Naive thymus-derived CD4-positive, alpha-beta T cell (primary cell): ENCODE results near the gene KCNJ12. TPM values are rescaled to one million over a fixed set of nuclear protein-coding genes. Genes with fewer than 3 reads are reported as not detected.
A peak's percentile ranks its signal among the peaks of the same experiment; 100 is the strongest.
"Not testable (repeated sequence)": the region's sequence is repeated elsewhere in the genome, so short reads cannot be mapped to it uniquely, and the experiment has no call there.

Experiments used
- ATAC-seq: fragments of 150-1000 bp; cut with Tn5 transposase; 2 replicates; pipeline ENCODE4 v1.10.0; 2021; ENCODE audit warnings: mild to moderate bottlenecking, moderate library complexity
- CTCF ChIA-PET: fragments of 350-600 bp; sonication (Branson Sonifier 250); formaldehyde crosslinking; loops from one replicate; lab custom pipeline; 2021; ENCODE audit warnings: antibody characterized with exemption; lab: Charles Lee
- POLR2A ChIA-PET: fragments of 350-600 bp; sonication (Branson Sonifier 250); formaldehyde crosslinking; loops from one replicate; lab custom pipeline; 2021; ENCODE audit warnings: antibody characterized with exemption, inconsistent platforms; lab: Charles Lee
- DNase-seq, 9 donors: peaks; one replicate each; pipeline versions ENCODE4 v3.0.0 to v3.0.0-alpha.2; 2020 to 2022; ENCODE audit warnings: mixed read lengths in 1 of 9
- H3K27ac ChIP-seq: one replicate; pipeline ENCODE4 v1.7.0; 2013; ENCODE audit warnings: mild to moderate bottlenecking, low read depth, low read length, moderate library complexity
- H3K27me3 ChIP-seq, 2 donors: one replicate each; pipeline ENCODE4 v1.7.0; 2013; ENCODE audit warnings: low read length in 2 of 2, mild to moderate bottlenecking in 2 of 2, moderate library complexity in 2 of 2; ENCODE audit not compliant: control insufficient read depth in 2 of 2, insufficient read depth in 2 of 2
- H3K36me3 ChIP-seq, 3 experiments: 1 replicate in 2 of 3; 2 replicates in 1 of 3; pipeline ENCODE4 v1.7.0; 2013; ENCODE audit warnings: low read length in 3 of 3, mild to moderate bottlenecking in 3 of 3, moderate library complexity in 1 of 3; ENCODE audit not compliant: insufficient read depth in 3 of 3, control insufficient read depth in 2 of 3
- H3K4me1 ChIP-seq, 2 donors: one replicate each; pipeline ENCODE4 v1.7.0; 2013; ENCODE audit warnings: low read length in 2 of 2, mild to moderate bottlenecking in 2 of 2, moderate library complexity in 1 of 2; ENCODE audit not compliant: control insufficient read depth in 2 of 2, insufficient read depth in 2 of 2
- H3K4me3 ChIP-seq: 2 replicates; pipeline ENCODE4 v1.7.0; 2013; ENCODE audit warnings: mild to moderate bottlenecking, low read length
- H3K9me3 ChIP-seq, 3 experiments: 1 replicate in 2 of 3; 2 replicates in 1 of 3; pipeline ENCODE4 v1.7.0; 2013; ENCODE audit warnings: low read length in 3 of 3; ENCODE audit not compliant: control insufficient read depth in 2 of 3
- H3K27ac Mint-ChIP-seq, 9 donors: one replicate each; pipeline ENCODE4 v1.8.0; 2020 to 2022; ENCODE audit warnings: mixed read lengths in 9 of 9, mild to moderate bottlenecking in 8 of 9, moderate library complexity in 5 of 9, inconsistent platforms in 2 of 9
- H3K27me3 Mint-ChIP-seq, 5 donors: one replicate each; pipeline ENCODE4 v1.8.0; 2021 to 2022; ENCODE audit warnings: mixed read lengths in 5 of 5, mild to moderate bottlenecking in 1 of 5
- H3K36me3 Mint-ChIP-seq, 5 donors: one replicate each; pipeline ENCODE4 v1.8.0; 2020 to 2022; ENCODE audit warnings: mixed read lengths in 5 of 5, mild to moderate bottlenecking in 3 of 5, inconsistent platforms in 1 of 5
- H3K4me1 Mint-ChIP-seq, 7 donors: one replicate each; pipeline ENCODE4 v1.8.0; 2020 to 2022; ENCODE audit warnings: mixed read lengths in 7 of 7, mild to moderate bottlenecking in 3 of 7, inconsistent platforms in 1 of 7
- H3K4me3 Mint-ChIP-seq, 10 donors: one replicate each; pipeline ENCODE4 v1.8.0; 2020 to 2022; ENCODE audit warnings: mild to moderate bottlenecking in 10 of 10, mixed read lengths in 10 of 10, moderate library complexity in 6 of 10, inconsistent platforms in 2 of 10
- H3K9me3 Mint-ChIP-seq, 11 donors: one replicate each; pipeline ENCODE4 v1.8.0; 2020 to 2022; ENCODE audit warnings: mixed read lengths in 11 of 11, mild to moderate bottlenecking in 4 of 11, inconsistent platforms in 1 of 11, moderate library complexity in 1 of 11
- intact Hi-C, 2 donors: fragments of 100-400 bp; cut with micrococcal nuclease; formaldehyde crosslinking; loops; one replicate each; pipeline ENCODE4 v1.15.1; 2023
- polyA plus RNA-seq, 2 donors: library from polyadenylated mRNA; unstranded; fragments of 300-500 nt; fragmentation: Illumina TruSeq; gene quantifications; one replicate each; pipeline ENCODE4 v1.2.3, GENCODE V29; 2021
- total RNA-seq, 6 experiments: library from RNA in 5 of 6; stranded (reverse) in 5 of 6; gene quantifications; 1 replicate in 5 of 6; 2 replicates in 1 of 6; pipeline ENCODE4 v1.2.3 and lab custom pipeline; 2021 to 2026

Gene KCNJ12
- total and polyA plus RNA-seq, 7 experiments from 2014 or later: 0.19 to 0.24 TPM; not detected in 5

DNA sequence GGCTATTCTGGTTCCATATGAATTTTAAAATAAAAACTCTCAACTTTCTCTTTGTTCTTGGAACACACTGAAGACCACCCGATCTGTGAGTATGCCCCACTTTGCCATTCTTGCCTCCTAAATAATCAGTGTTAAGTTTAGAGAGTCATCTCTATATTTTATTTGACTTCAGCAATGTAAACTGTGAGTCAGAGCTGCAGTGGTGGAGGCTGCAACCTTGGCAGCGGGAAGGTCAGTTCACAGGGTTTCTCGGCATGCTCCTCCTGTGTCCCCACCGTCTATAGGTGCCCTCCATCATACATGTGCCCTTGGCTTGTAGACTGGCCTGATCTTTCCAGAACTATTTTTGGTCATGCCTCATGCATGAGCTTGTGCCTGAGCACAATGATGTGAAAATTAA is 71.4 kb downstream of the KCNJ12 start:
- H3K27ac Mint-ChIP-seq, H3K27ac ChIP-seq, intact Hi-C loops, H3K4me1 Mint-ChIP-seq, H3K9me3 Mint-ChIP-seq, H3K4me3 Mint-ChIP-seq, POLR2A ChIA-PET, H3K36me3 Mint-ChIP-seq, H3K4me1 ChIP-seq, H3K27me3 ChIP-seq, H3K9me3 ChIP-seq, H3K36me3 ChIP-seq, H3K4me3 ChIP-seq, ATAC-seq, DNase-seq: not testable (repeated sequence)
- peaks cover 15 to 19% (median 18%) of the 10 kb centered on the region in 5 donors for H3K27me3 Mint-ChIP-seq
- CTCF ChIA-PET: interaction anchor here (0.6 kb wide), 1 partner anchor 231 kb away, joined by 5 read pairs; no protein-coding TSS in a partner anchor

DNA sequence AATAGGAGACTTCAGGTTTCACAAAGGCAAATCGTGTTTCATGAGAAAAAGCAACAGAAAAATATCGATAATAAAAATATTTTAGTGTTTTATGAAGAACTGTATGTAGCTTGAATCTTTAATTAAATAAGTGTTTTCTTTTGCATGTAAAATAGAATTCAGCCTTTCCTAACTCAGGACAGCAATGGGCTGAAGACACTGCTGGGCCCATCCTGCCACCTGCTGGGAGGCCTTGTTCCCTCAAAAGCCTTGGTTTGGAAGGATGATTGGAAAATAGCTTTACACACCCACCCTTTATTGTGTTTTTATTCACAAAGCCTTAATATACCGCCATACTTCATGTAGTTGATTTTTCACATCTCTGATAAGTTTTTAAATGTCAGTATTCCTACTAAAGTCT is 73.7 kb downstream of the KCNJ12 start:
- ATAC-seq, H3K9me3 Mint-ChIP-seq, H3K36me3 ChIP-seq, H3K4me1 ChIP-seq, H3K27me3 ChIP-seq, H3K27ac ChIP-seq, H3K9me3 ChIP-seq, POLR2A ChIA-PET, DNase-seq, H3K4me3 ChIP-seq, H3K36me3 Mint-ChIP-seq, H3K4me3 Mint-ChIP-seq: not testable (repeated sequence)
- H3K27me3 Mint-ChIP-seq: peaks cover 15 to 30% (median 18%) of the 10 kb centered on the region in 5 donors
- intact Hi-C loops: loop anchor here in 1 of 2 donors (10.0 kb wide), 1 partner anchor 125 kb away; no protein-coding TSS in a partner anchor
- H3K27ac Mint-ChIP-seq: peak overlapping the region in 1 of 9 donors; percentile 36
- peaks cover 4 to 11% (median 8%) of the 10 kb centered on the region in 7 donors for H3K4me1 Mint-ChIP-seq
- CTCF ChIA-PET: interaction anchor here (0.6 kb wide), 1 partner anchor 262 kb away, joined by 3 read pairs; no protein-coding TSS in a partner anchor

DNA sequence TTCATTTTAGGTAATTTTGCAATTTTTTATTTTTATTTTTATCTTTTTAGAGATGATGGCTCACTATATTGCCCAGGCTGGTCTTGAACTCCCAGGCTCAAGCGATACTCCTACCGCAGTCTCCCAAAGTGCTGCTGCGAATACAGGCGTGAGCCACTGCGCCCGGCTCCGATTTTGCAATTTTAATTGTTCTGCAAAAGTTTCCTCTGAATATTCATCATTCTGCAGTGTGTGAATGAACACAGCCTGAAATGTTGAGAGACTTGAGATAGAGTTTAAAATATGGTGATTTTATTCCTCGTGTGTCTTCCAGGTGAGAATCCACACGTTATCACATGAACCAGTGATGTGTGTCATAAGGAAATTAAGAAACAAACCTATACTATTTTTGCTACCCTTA is 75.8 kb downstream of the KCNJ12 start:
- no peaks in the 10 kb centered on the region for H3K4me1 ChIP-seq
- H3K9me3 ChIP-seq: no peaks in the 10 kb centered on the region
- H3K4me3 Mint-ChIP-seq: peak overlapping the region in 2 of 10 donors; percentile 66 to 68
- ATAC-seq (no peak), DNase-seq (no peak)
- no peaks in the 10 kb centered on the region for H3K36me3 Mint-ChIP-seq
- no peak overlapping the region for H3K27ac ChIP-seq
- H3K4me1 Mint-ChIP-seq: peaks cover 9 to 20% (median 13%) of the 10 kb centered on the region in 7 donors
- POLR2A ChIA-PET: no interaction called here
- peak overlapping the region in 1 of 9 donors; percentile 49 for H3K27ac Mint-ChIP-seq
- no peak overlapping the region for H3K4me3 ChIP-seq
- peaks cover 14 to 25% (median 18%) of the 10 kb centered on the region in 5 donors for H3K27me3 Mint-ChIP-seq
- CTCF ChIA-PET: no interaction called here
- intact Hi-C loops: loop anchor here (1.0 to 10.0 kb wide), 3 partner anchors 59 to 172 kb away; no protein-coding TSS in a partner anchor
- no peaks in the 10 kb centered on the region for H3K27me3 ChIP-seq
- H3K36me3 ChIP-seq: no peaks in the 10 kb centered on the region
- H3K9me3 Mint-ChIP-seq: peaks cover 0 to 1% (median 0%) of the 10 kb centered on the region in 11 donors

DNA sequence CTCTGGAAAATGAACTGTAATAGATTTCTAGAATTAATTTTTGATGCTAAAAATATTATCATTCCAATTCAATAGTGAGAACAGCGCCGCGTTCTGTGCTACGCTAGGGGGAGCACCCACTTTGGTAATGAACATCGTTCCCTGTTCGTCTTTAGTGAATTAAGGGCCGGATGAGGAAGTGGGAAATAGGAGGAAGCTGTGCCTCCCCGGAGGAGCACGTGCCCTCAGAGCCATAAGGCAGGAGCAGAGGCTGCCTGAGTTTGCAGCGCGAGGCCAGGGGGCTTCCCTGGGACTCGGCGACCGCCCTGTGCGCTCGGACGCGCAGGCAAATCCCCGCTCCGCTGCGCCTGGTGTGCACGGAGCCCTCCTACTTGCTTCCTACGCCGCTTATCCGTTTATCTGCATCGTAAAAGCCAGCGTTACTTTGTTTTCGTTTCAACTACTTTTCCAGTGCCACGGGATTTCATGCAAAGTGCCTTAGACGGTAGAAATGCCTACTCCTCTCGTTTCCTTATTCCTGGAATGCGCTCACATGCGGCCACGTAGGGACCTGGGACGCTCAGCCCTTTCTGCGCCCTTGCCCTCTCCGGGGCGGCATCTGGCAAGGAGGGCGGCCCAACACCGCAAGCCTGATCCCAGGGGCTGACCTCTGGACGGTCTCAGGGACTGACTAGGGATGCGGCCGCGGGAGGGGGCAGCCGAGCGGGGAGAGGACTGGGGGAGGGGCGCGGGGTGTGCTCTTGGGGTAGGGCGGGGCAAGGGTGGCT is 76.4 kb downstream of the KCNJ12 start:
- ATAC-seq: peak; percentile 29
- no peak overlapping the region for H3K27ac ChIP-seq
- H3K36me3 ChIP-seq: no peaks in the 10 kb centered on the region
- DNase-seq: peak in 6 of 9 donors; percentile 14 to 41 (median 34)
- Mint-ChIP-seq H3K27ac (peak overlapping the region in 2 of 9 donors; percentile 36 to 49), H3K4me3 (peak overlapping the region in 9 of 10 donors; percentile 28 to 75 (median 68)), H3K27me3 (peaks cover 9 to 31% (median 18%) of the 10 kb centered on the region in 5 donors), H3K9me3 (peaks cover 0 to 1% (median 0%) of the 10 kb centered on the region in 11 donors), H3K36me3 (no peaks in the 10 kb centered on the region), H3K4me1 (peaks cover 14 to 26% (median 17%) of the 10 kb centered on the region in 7 donors)
- H3K27me3 ChIP-seq: no peaks in the 10 kb centered on the region
- peaks cover 0 to 5% of the 10 kb centered on the region in 2 donors for H3K4me1 ChIP-seq
- CTCF ChIA-PET: no interaction called here
- H3K9me3 ChIP-seq: no peaks in the 10 kb centered on the region
- POLR2A ChIA-PET: no interaction called here
- H3K4me3 ChIP-seq: no peak overlapping the region
- intact Hi-C loops: loop anchor here (1.0 to 10.0 kb wide), 3 partner anchors 59 to 172 kb away; no protein-coding TSS in a partner anchor

DNA sequence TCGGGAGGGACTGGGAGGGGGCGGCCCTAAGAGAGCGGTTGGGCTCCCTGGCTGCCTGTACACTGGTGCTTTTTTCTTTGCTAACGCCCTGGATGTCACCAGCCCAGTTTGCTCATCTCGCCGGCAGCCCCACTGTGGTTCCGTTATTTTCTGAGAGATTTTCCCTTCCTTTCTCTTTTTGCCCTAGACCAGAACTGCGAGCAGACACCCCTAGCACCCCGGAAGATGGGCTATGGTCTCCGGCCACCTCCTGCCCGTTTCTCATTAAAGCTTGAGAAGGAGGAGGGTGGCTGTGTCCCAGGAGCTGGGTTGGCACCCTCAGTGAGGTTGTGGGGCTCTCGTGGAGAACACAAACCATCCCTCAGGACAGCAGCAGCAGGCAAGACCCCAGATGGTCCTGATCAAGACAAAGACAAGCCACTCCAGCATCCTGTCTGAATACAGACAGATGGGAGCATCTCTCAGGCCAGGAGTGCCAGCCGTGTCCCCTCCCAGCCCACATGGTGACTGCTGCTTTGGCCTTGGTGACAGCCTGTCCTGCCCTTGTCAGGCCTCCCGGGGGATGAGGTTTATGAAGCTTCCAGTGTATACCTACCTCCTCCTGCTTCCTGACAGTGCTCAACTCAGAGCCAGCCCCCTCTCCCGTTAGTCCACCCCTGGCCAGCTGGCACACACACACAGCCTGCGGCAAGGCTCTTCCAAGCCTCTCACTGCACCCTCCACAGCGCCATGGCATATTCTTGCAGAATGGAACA is 77.2 kb downstream of the KCNJ12 start:
- intact Hi-C loops: loop anchor here in 1 of 2 donors (10.0 kb wide), 1 partner anchor 129 kb away; no protein-coding TSS in a partner anchor
- H3K9me3 Mint-ChIP-seq: peaks cover 0 to under 1% (median 0%) of the 10 kb centered on the region in 11 donors
- POLR2A ChIA-PET: no interaction called here
- H3K27me3 Mint-ChIP-seq: peaks cover 9 to 36% (median 18%) of the 10 kb centered on the region in 5 donors
- H3K36me3 ChIP-seq: no peaks in the 10 kb centered on the region
- no peaks in the 10 kb centered on the region for H3K36me3 Mint-ChIP-seq
- peaks cover 14 to 26% (median 17%) of the 10 kb centered on the region in 7 donors for H3K4me1 Mint-ChIP-seq
- H3K27me3 ChIP-seq: no peaks in the 10 kb centered on the region
- no peaks in the 10 kb centered on the region for H3K9me3 ChIP-seq
- H3K27ac ChIP-seq: no peak overlapping the region
- DNase-seq (no peak), ATAC-seq (no peak)
- H3K4me3 ChIP-seq: no peak overlapping the region
- H3K4me3 Mint-ChIP-seq: peak overlapping the region in 1 of 10 donors; percentile 62
- H3K27ac Mint-ChIP-seq: peak overlapping the region in 2 of 9 donors; percentile 36 to 73
- H3K4me1 ChIP-seq: peaks cover 0 to 6% of the 10 kb centered on the region in 2 donors
- CTCF ChIA-PET: interaction anchor here (0.7 kb wide), 1 partner anchor 334 kb away, joined by 3 read pairs; no protein-coding TSS in a partner anchor

DNA sequence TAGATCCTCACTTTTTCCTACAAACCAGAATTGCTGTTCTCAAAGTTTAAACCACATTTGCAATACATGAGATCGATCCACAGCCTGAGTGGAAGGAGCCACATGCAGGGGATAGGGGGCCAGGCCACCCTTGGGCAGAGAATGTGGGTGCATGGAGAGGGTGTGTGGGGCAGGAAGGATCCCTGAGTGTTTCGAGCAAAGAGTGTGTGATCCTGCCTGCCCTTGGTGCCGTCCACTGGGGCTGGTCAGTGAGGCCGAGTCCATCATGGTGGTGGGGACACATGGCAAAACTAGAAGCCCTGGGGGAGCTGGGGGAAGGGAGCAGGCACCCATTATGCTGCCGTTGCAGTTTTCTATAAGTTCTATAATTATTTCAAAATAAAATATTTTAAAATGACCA is 77.8 kb downstream of the KCNJ12 start:
- H3K4me1 Mint-ChIP-seq: peaks cover 14 to 26% (median 17%) of the 10 kb centered on the region in 7 donors
- H3K27ac ChIP-seq, H3K4me3 ChIP-seq, H3K9me3 Mint-ChIP-seq, H3K36me3 ChIP-seq, DNase-seq, H3K36me3 Mint-ChIP-seq, H3K4me1 ChIP-seq, H3K9me3 ChIP-seq, H3K27me3 ChIP-seq, POLR2A ChIA-PET, ATAC-seq: not testable (repeated sequence)
- H3K27ac Mint-ChIP-seq: peak overlapping the region in 1 of 9 donors; percentile 36
- intact Hi-C loops: loop anchor here in 1 of 2 donors (10.0 kb wide), 1 partner anchor 129 kb away; no protein-coding TSS in a partner anchor
- peaks cover 9 to 41% (median 18%) of the 10 kb centered on the region in 5 donors for H3K27me3 Mint-ChIP-seq
- CTCF ChIA-PET: interaction anchor here (0.7 kb wide), 1 partner anchor 335 kb away, joined by 3 read pairs; no protein-coding TSS in a partner anchor
- peak overlapping the region in 1 of 10 donors; percentile 62 for H3K4me3 Mint-ChIP-seq
